Measurements from ENCODE around the gene MRTFB. TPM values are rescaled to one million over a fixed set of nuclear protein-coding genes. Genes with fewer than 3 reads are reported as not detected.

The MRTFB gene
- total and polyA plus RNA-seq, 2 donors (not counting 3 experiments of a cell fraction or from before 2014, with no cell fraction given): 19.6 to 49.5 TPM

GRCh38 chr16:14133907-14134306 is 62.8 kb downstream of the MRTFB start:
- no peaks in the 10 kb centered on the region for H3K36me3 ChIP-seq (ENCODE audit: control insufficient read depth in 2 of 2, extremely low read depth in 1 of 2, insufficient read depth in 2 of 2, low read length in 2 of 2)

More at GRCh38 chr16:14133907-14134306, 62.8 kb downstream of the MRTFB start:
- POLR2A ChIA-PET: no interaction called here
- Histone ChIP-seq H3K9me3 (replicated peaks; ENCODE audit: control insufficient read depth, insufficient read depth, low read length) (no peaks in the 10 kb centered on the region), H3K27me3 (ENCODE audit: control insufficient read depth in 2 of 2, insufficient read depth in 2 of 2, low read length in 2 of 2) (no peaks in the 10 kb centered on the region), H3K79me2 (ENCODE audit: control insufficient read depth, insufficient read depth, low read length) (peaks cover under 1% of the 10 kb centered on the region), H3K4me1 (ENCODE audit: control insufficient read depth, extremely low read depth, insufficient read depth, low read length) (no peaks in the 10 kb centered on the region), H3K4me3 (replicated peaks in 1 of 3; ENCODE audit: insufficient read depth in 1 of 3, low read depth in 1 of 3, low read length in 3 of 3) (no peak overlapping the region), H3K9me1 (replicated peaks; ENCODE audit: control insufficient read depth, extremely low read depth, insufficient read depth, low read length) (no peaks in the 10 kb centered on the region), H3K4me2 (ENCODE audit: insufficient read depth, low read length) (no peak overlapping the region), H4K20me1 (replicated peaks; ENCODE audit: control insufficient read depth, extremely low read depth, insufficient read depth, low read length) (no peaks in the 10 kb centered on the region), H3K27ac (ENCODE audit: insufficient read depth, low read depth, low read length) (no peak overlapping the region), H3K9ac (replicated peaks; ENCODE audit: extremely low read depth, insufficient read depth, low read length) (no peak overlapping the region), H2AFZ (ENCODE audit: low read depth, low read length) (no peak overlapping the region)
- BruUV-seq (replicated peaks): no TSS peak
- CTCF ChIA-PET: interaction anchor here (1.0 kb wide), 1 partner anchor 210 kb away, joined by 4 read pairs; no protein-coding TSS in a partner anchor
- TF ChIP-seq CTCF (IDR thresholded peaks at IDR 0.05; ENCODE audit: extremely low read depth in 1 of 2, insufficient read depth in 1 of 2, low read depth in 1 of 2, low read length in 2 of 2) (no peak), MAX (IDR thresholded peaks at IDR 0.05; ENCODE audit: insufficient read depth, insufficient read length) (no peak), FOS (IDR thresholded peaks at IDR 0.05; ENCODE audit: borderline replicate concordance, insufficient read depth, low read length) (no peak), MYC (IDR thresholded peaks at IDR 0.05; ENCODE audit: low read depth, low read length) (no peak), EZH2 (IDR thresholded peaks at IDR 0.05; ENCODE audit: borderline replicate concordance, low read depth, low read length, severe bottlenecking) (no peak), GATA2 (IDR thresholded peaks at IDR 0.05; ENCODE audit: insufficient read depth, insufficient read length, low read depth, low read length) (no peak), JUN (IDR thresholded peaks at IDR 0.05; ENCODE audit: borderline replicate concordance, insufficient read depth, insufficient read length, low read depth) (no peak), POLR2A (IDR thresholded peaks at IDR 0.05; ENCODE audit: low read depth, low read length) (no peak), POLR2AphosphoS5 (IDR thresholded peaks at IDR 0.05; ENCODE audit: insufficient read depth, low read depth, low read length) (no peak)
- DNase-seq (ENCODE audit: low read depth, low spot score): no peak
- no peak for FAIRE-seq
- intact Hi-C loops (cut with micrococcal nuclease): no loop called here
- dilution Hi-C loops (cut with MboI; ENCODE audit: extremely low pct_ligation_motif_present, low sequenced_read_pairs): no loop called here

Data from endothelial cell of umbilical vein (primary cell).